ENCODE measurements around the gene WNT7A.

WNT7A gene

GRCh38 chr3:13792051-13792490 is 87.8 kb downstream of the WNT7A start:
- in situ Hi-C loops (cut with HindIII; ENCODE audit: low sequenced_read_pairs): no loop called here
- no peak overlapping the region for H3K4me3 ChIP-seq (ENCODE audit: low read depth, low read length)
- TF ChIP-seq CTCF (IDR thresholded peaks at IDR 0.05; ENCODE audit: low read depth, low read length): no peak
- DNase-seq (ENCODE audit: low read depth, low spot score): no peak

- TF ChIP-seq CTCF (IDR thresholded peaks at IDR 0.05; ENCODE audit: low read depth, low read length): no peak
- H3K4me3 ChIP-seq (ENCODE audit: low read depth, low read length): no peak overlapping the region
- DNase-seq (ENCODE audit: low read depth, low spot score): no peak
- in situ Hi-C loops (cut with HindIII; ENCODE audit: low sequenced_read_pairs): no loop called here
These were observed 88.4 kb downstream of the WNT7A start for GRCh38 chr3:13791198-13792050.

- in situ Hi-C loops (cut with HindIII; ENCODE audit: low sequenced_read_pairs): no loop called here
- TF ChIP-seq CTCF (IDR thresholded peaks at IDR 0.05; ENCODE audit: low read depth, low read length): no peak
- H3K4me3 ChIP-seq (ENCODE audit: low read depth, low read length): no peak overlapping the region
- no peak for DNase-seq (ENCODE audit: low read depth, low spot score)
These were observed 89.3 kb downstream of the WNT7A start for GRCh38 chr3:13790376-13791197.

GRCh38 chr3:13788522-13789424 is 91.1 kb downstream of the WNT7A start:
- H3K4me3 ChIP-seq (ENCODE audit: low read depth, low read length): no peak overlapping the region
- in situ Hi-C loops (cut with HindIII; ENCODE audit: low sequenced_read_pairs): no loop called here
- no peak for DNase-seq (ENCODE audit: low read depth, low spot score)
- no peak for TF ChIP-seq CTCF (IDR thresholded peaks at IDR 0.05; ENCODE audit: low read depth, low read length)

- no peak for DNase-seq (ENCODE audit: low read depth, low spot score)
- in situ Hi-C loops (cut with HindIII; ENCODE audit: low sequenced_read_pairs): no loop called here
- H3K4me3 ChIP-seq (ENCODE audit: low read depth, low read length): no peak overlapping the region
- TF ChIP-seq CTCF (IDR thresholded peaks at IDR 0.05; ENCODE audit: low read depth, low read length): no peak
These were observed 92.2 kb downstream of the WNT7A start for GRCh38 chr3:13787533-13788132.
